Measurements from ENCODE around the gene KCNMB1. TPM values are rescaled to one million over a fixed set of nuclear protein-coding genes. Genes with fewer than 3 reads are reported as not detected.

Gene KCNMB1
- total and polyA plus RNA-seq, 10 of the 15 experiments (the other 5 are each of a cell fraction or from before 2014, with no cell fraction given) = 1.2 to 3.6 (median 2.6) TPM

DNA sequence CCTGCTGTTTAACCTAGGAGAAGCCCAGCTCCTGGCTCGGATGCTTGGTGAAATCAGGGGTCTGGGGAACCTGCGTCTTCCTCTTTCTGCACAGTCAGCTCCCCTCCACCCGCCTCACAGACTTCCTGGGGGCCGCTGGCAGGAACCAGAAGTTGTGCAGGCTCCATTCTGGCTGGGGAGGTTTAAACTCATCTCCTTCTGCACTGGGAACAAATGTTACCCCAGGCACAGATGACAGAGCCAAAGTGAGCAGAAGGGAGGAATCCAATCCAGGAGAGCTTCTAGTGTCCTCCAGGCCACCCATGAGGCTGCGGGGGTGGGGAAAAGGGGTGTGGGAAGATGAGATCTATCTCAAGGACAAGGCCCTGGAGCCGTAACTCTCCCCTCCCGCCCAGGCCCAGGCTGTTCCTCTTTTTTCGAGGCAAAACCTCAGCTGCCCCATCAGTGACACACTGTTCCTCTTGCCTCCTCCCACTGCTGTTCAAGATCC lies 31.2 kb downstream of the KCNMB1 start:
- ChIA-PET RAD21 (ENCODE audit: unreplicated experiment) (interaction anchor here (1.0 to 1.8 kb wide), 2 partner anchors 10 to 32 kb away, joined by 3 to 7 read pairs; no protein-coding TSS in a partner anchor), POLR2A (interaction anchor here (0.6 to 1.3 kb wide), 2 partner anchors 9 to 27 kb away, joined by 3 to 4 read pairs; no protein-coding TSS in a partner anchor), SMC1A (ENCODE audit: uncharacterized antibody, unreplicated experiment) (interaction anchor here (1.2 to 2.3 kb wide), 3 partner anchors 9 to 65 kb away, joined by 3 to 8 read pairs (median 4); no protein-coding TSS in a partner anchor), CTCF (interaction anchor here (0.7 to 1.3 kb wide), 3 partner anchors 13 to 69 kb away, joined by 3 to 4 read pairs (median 3); no protein-coding TSS in a partner anchor)
- no peak overlapping the region for H3K4me2 ChIP-seq (ENCODE audit: control insufficient read depth, insufficient read depth)
- H3K9ac ChIP-seq (ENCODE audit: control insufficient read depth, insufficient read depth, low read length) = no peak overlapping the region
- no peak overlapping the region for H3K27ac ChIP-seq (ENCODE audit: control insufficient read depth, insufficient read depth)
- in situ Hi-C loops (cut with MboI) (no loop called here), intact Hi-C loops (cut with micrococcal nuclease; ENCODE audit: unreplicated experiment) (no loop called here)
- peaks cover 6% of the 10 kb centered on the region for H3K4me1 ChIP-seq (ENCODE audit: control insufficient read depth, insufficient read depth, low read length)
- no peaks in the 10 kb centered on the region for H3K79me2 ChIP-seq (ENCODE audit: control insufficient read depth, insufficient read depth, low read length)
- BruUV-seq (replicated peaks) = no TSS peak
- no peaks in the 10 kb centered on the region for H3K9me3 ChIP-seq (replicated peaks; ENCODE audit: control insufficient read depth, insufficient read depth, low read length)
- no peaks in the 10 kb centered on the region; the same call in 1 of the 2 replicates for H4K20me1 ChIP-seq (ENCODE audit: control insufficient read depth, insufficient read depth)
- no peak for FAIRE-seq
- 14% methylated on average over 5 of the region's 8 CpGs for WGBS (ENCODE audit: insufficient coverage, insufficient replicate concordance, low lambda C conversion rate, missing lambda C conversion rate)
- H2AFZ ChIP-seq (ENCODE audit: control insufficient read depth, low read depth, low read length) = no peak overlapping the region
- H3K4me3 ChIP-seq = no peak overlapping the region
- peak; percentile 46 for ATAC-seq
- H3K36me3 ChIP-seq (ENCODE audit: control insufficient read depth in 2 of 2, insufficient read depth in 2 of 2, low read length in 1 of 2) = no peaks in the 10 kb centered on the region
- TF ChIP-seq SPI1 (IDR thresholded peaks at IDR 0.05; ENCODE audit: borderline replicate concordance, insufficient read depth, low read depth, low read length) (peak; percentile 79), IKZF1 (conservative IDR thresholded peaks at IDR 0.05) (peak; percentile 25; the same call in 1 of the 2 replicates), CHD2 (IDR thresholded peaks at IDR 0.05; ENCODE audit: borderline replicate concordance, low read depth, low read length) (no peak)
- DNase-seq (ENCODE audit: low read depth, low spot score) = no peak
- H3K27me3 ChIP-seq (replicated peaks in 1 of 2; ENCODE audit: control insufficient read depth in 2 of 2, insufficient read depth in 2 of 2, low read length in 1 of 2) = peaks cover 2 to 8% of the 10 kb centered on the region in 2 experiments; a peak in 3 of 4 replicates

DNA sequence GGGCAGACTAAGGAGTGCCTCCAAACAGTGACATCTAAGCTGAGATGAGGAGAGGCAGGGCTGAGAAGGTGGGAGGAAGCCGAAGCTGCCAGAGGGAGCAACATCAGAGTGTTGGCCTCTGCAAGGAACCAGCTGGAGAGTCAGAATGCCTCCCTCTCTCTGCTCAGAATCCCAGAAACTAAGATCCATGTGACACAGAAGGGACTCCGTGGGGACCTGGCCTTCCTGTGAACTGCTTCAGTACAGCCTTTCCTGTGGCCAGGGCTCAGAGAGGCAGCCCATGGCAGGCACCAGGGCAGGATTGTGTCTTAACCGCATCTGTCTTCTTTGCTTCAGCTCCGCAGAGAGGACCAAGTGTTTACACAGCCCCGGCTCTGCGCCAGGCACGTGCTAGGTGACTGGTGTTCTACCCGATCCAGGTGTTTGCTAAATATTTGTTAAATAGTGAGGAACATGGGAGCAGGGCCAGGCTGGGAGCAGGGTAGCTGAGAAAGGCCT lies 33.5 kb downstream of the KCNMB1 start:
- Histone ChIP-seq H3K4me3 (no peak overlapping the region), H2AFZ (ENCODE audit: control insufficient read depth, low read depth, low read length) (no peak overlapping the region), H3K4me1 (ENCODE audit: control insufficient read depth, insufficient read depth, low read length) (peaks cover 6% of the 10 kb centered on the region), H3K27ac (ENCODE audit: control insufficient read depth, insufficient read depth) (no peak overlapping the region), H4K20me1 (ENCODE audit: control insufficient read depth, insufficient read depth) (no peaks in the 10 kb centered on the region; the same call in 1 of the 2 replicates), H3K27me3 (replicated peaks in 1 of 2; ENCODE audit: control insufficient read depth in 2 of 2, insufficient read depth in 2 of 2, low read length in 1 of 2) (peaks cover 3 to 18% of the 10 kb centered on the region in 2 experiments; a peak in 3 of 4 replicates), H3K4me2 (ENCODE audit: control insufficient read depth, insufficient read depth) (no peak overlapping the region), H3K9ac (ENCODE audit: control insufficient read depth, insufficient read depth, low read length) (no peak overlapping the region), H3K79me2 (ENCODE audit: control insufficient read depth, insufficient read depth, low read length) (no peaks in the 10 kb centered on the region), H3K36me3 (ENCODE audit: control insufficient read depth in 2 of 2, insufficient read depth in 2 of 2, low read length in 1 of 2) (no peaks in the 10 kb centered on the region), H3K9me3 (replicated peaks; ENCODE audit: control insufficient read depth, insufficient read depth, low read length) (no peaks in the 10 kb centered on the region)
- DNase-seq (ENCODE audit: low read depth, low spot score) = no peak
- no TSS peak for BruUV-seq (replicated peaks)
- 25% methylated on average over 8 of the region's 8 CpGs for WGBS (ENCODE audit: insufficient coverage, insufficient replicate concordance, low lambda C conversion rate, missing lambda C conversion rate)
- POLR2A ChIA-PET = no interaction called here
- intact Hi-C loops (cut with micrococcal nuclease; ENCODE audit: unreplicated experiment) = no loop called here
- SMC1A ChIA-PET (ENCODE audit: uncharacterized antibody, unreplicated experiment) = interaction anchor here (1.1 kb wide), 1 partner anchor 10 kb away, joined by 3 read pairs; no protein-coding TSS in a partner anchor
- ATAC-seq = no peak
- in situ Hi-C loops (cut with MboI) = no loop called here
- FAIRE-seq = no peak
- CTCF ChIA-PET = no interaction called here
- RAD21 ChIA-PET (ENCODE audit: unreplicated experiment) = interaction anchor here (1.0 kb wide), 1 partner anchor 8 kb away, joined by 3 read pairs; no protein-coding TSS in a partner anchor
- TF ChIP-seq, protein P1, sequence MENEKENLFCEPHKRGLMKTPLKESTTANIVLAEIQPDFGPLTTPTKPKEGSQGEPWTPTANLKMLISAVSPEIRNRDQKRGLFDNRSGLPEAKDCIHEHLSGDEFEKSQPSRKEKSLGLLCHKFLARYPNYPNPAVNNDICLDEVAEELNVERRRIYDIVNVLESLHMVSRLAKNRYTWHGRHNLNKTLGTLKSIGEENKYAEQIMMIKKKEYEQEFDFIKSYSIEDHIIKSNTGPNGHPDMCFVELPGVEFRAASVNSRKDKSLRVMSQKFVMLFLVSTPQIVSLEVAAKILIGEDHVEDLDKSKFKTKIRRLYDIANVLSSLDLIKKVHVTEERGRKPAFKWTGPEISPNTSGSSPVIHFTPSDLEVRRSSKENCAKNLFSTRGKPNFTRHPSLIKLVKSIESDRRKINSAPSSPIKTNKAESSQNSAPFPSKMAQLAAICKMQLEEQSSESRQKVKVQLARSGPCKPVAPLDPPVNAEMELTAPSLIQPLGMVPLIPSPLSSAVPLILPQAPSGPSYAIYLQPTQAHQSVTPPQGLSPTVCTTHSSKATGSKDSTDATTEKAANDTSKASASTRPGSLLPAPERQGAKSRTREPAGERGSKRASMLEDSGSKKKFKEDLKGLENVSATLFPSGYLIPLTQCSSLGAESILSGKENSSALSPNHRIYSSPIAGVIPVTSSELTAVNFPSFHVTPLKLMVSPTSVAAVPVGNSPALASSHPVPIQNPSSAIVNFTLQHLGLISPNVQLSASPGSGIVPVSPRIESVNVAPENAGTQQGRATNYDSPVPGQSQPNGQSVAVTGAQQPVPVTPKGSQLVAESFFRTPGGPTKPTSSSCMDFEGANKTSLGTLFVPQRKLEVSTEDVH (IDR thresholded peaks at IDR 0.05; ENCODE audit: low read depth, partially characterized antibody) = no peak
- no peak for TF ChIP-seq RBBP5 (conservative IDR thresholded peaks at IDR 0.05)
- no peak for TF ChIP-seq MTA2 (IDR thresholded peaks at IDR 0.05; ENCODE audit: low read depth)
- TF ChIP-seq RAD21 (IDR thresholded peaks at IDR 0.05; ENCODE audit: insufficient read depth, low read depth, low read length) = no peak
- no peak for TF ChIP-seq HDAC2 (IDR thresholded peaks at IDR 0.05)
- TF ChIP-seq, protein P2, sequence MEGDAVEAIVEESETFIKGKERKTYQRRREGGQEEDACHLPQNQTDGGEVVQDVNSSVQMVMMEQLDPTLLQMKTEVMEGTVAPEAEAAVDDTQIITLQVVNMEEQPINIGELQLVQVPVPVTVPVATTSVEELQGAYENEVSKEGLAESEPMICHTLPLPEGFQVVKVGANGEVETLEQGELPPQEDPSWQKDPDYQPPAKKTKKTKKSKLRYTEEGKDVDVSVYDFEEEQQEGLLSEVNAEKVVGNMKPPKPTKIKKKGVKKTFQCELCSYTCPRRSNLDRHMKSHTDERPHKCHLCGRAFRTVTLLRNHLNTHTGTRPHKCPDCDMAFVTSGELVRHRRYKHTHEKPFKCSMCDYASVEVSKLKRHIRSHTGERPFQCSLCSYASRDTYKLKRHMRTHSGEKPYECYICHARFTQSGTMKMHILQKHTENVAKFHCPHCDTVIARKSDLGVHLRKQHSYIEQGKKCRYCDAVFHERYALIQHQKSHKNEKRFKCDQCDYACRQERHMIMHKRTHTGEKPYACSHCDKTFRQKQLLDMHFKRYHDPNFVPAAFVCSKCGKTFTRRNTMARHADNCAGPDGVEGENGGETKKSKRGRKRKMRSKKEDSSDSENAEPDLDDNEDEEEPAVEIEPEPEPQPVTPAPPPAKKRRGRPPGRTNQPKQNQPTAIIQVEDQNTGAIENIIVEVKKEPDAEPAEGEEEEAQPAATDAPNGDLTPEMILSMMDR (IDR thresholded peaks at IDR 0.05 in 2 of 3, conservative IDR thresholded peaks at IDR 0.05 in 1 of 3; ENCODE audit: control insufficient read depth in 2 of 3, extremely low read depth in 1 of 3, insufficient read depth in 1 of 3, low read depth in 3 of 3, low read length in 3 of 3) = no peak
- no peak for TF ChIP-seq LARP7 (IDR thresholded peaks at IDR 0.05)
- no peak for TF ChIP-seq TARDBP (IDR thresholded peaks at IDR 0.05; ENCODE audit: borderline replicate concordance)
- no peak for TF ChIP-seq TCF3 (IDR thresholded peaks at IDR 0.05; ENCODE audit: borderline replicate concordance, insufficient read depth, low read depth, low read length)
